HFFc6 (cell line): Measurements from ENCODE around the gene LIX1. TPM values are rescaled to one million over a fixed set of nuclear protein-coding genes. Genes with fewer than 3 reads are reported as not detected.

ENCODE experiments used
- DNase-seq: peaks from one replicate; pipeline ENCODE4 v3.0.0-alpha.2; 2018
- H3K27ac Mint-ChIP-seq: 2 replicates; pipeline ENCODE4 v1.8.0; 2020; ENCODE audit warnings: mild to moderate bottlenecking, mixed read lengths
- H3K27me3 Mint-ChIP-seq: 2 replicates; pipeline ENCODE4 v1.8.0; 2021; ENCODE audit warnings: mild to moderate bottlenecking, moderate library complexity, mixed read lengths; ENCODE audit not compliant: insufficient read depth
- H3K36me3 Mint-ChIP-seq: 2 replicates; pipeline ENCODE4 v1.8.0; 2021; ENCODE audit warnings: low read depth, mixed read lengths
- H3K4me1 Mint-ChIP-seq: 2 replicates; pipeline ENCODE4 v1.8.0; 2020; ENCODE audit warnings: low read depth, mixed read lengths
- H3K4me3 Mint-ChIP-seq: 2 replicates; pipeline ENCODE4 v1.8.0; 2020; ENCODE audit warnings: mild to moderate bottlenecking, moderate library complexity, mixed read lengths
- H3K9me3 Mint-ChIP-seq: 2 replicates; pipeline ENCODE4 v1.8.0; 2020; ENCODE audit warnings: mild to moderate bottlenecking, mixed read lengths
- CTCF ChIP-seq: fragments of 200-600 bp; sonication (generic); IDR thresholded peaks from 2 replicates; pipeline ENCODE4 v1.5.0; 2021; ENCODE audit warnings: antibody characterized with exemption, mild to moderate bottlenecking
- total RNA-seq, 6 experiments: library from RNA; stranded (reverse); fragmentation: NEBNext Ultra II Directional; extraction: Animal tissue kit (Norgen Biotek cat#: 25700); gene quantifications; 2 replicates in 1 of 6; 3 replicates in 5 of 6; pipeline ENCODE4 v1.2.3, GENCODE V29; 2021

LIX1 gene
- total RNA-seq, 6 experiments from 2014 or later: not detected

DNA sequence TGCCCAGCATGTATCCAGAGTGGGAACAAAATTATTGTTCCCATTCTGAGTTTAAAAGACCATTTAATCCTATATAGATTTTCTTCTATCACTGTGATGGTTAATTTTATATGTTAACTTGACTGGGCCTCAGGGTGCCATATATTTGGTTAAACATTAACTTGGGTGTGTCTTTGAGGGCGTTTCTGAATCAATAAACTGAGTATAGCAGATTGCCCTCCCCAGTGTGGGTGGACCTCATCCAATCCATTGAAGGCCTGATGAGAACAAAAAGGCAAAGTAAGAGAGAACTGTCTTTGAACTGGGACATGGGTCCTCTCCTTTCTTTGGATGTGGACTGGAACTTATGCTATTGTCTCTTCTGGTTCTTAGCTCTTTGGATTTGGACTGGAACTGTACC lies 23.3 kb upstream of the LIX1 start:
- Mint-ChIP-seq H3K4me1 (peaks cover 23% of the 10 kb centered on the region; the same call in 1 of the 2 replicates), H3K9me3 (no peaks in the 10 kb centered on the region), H3K27me3 (no peaks in the 10 kb centered on the region), H3K36me3 (peaks cover 5% of the 10 kb centered on the region; the same call in 1 of the 2 replicates), H3K27ac (peak overlapping the region; percentile 47), H3K4me3 (no peak overlapping the region)
- no peak for DNase-seq
- no peak for TF ChIP-seq CTCF

GRCh38 chr5:97164846-97165245 lies 22.4 kb upstream of the LIX1 start:
- Mint-ChIP-seq H3K9me3 (no peaks in the 10 kb centered on the region), H3K27me3 (no peaks in the 10 kb centered on the region), H3K27ac (peak overlapping the region; percentile 33; the same call in 1 of the 2 replicates), H3K4me1 (peaks cover 23% of the 10 kb centered on the region; the same call in 1 of the 2 replicates), H3K4me3 (no peak overlapping the region), H3K36me3 (peaks cover 8% of the 10 kb centered on the region)
- DNase-seq: peak; percentile 13
- TF ChIP-seq CTCF: no peak

DNA sequence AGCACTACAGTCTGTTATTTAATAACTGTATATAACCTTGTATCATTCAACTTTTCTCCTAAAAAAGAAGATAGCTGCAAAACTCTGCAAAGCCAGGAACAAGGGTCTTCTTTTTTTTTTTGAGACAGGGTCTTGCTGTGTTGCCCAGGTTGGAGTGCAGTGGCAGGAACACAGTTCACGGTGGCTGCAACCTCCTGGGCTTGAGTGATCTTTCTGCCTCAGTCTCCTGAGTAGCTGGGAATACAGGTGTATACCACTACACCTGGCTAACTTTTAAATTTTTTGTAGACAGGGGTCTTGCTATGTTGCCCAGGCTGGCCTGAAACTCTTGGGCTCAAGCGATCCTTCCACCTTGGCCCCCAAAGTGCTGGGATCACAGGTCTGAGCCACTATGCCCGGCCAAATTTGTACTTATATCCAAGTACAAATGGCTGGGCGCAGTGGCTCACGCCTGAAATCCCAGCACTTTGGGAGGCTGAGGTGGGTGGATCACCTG lies 21.4 kb upstream of the LIX1 start:
- Mint-ChIP-seq H3K36me3 (peaks cover 15% of the 10 kb centered on the region), H3K27ac (no peak overlapping the region), H3K9me3 (peaks cover 4% of the 10 kb centered on the region; the same call in 1 of the 2 replicates), H3K27me3 (no peaks in the 10 kb centered on the region), H3K4me3 (no peak overlapping the region), H3K4me1 (peaks cover 23% of the 10 kb centered on the region; the same call in 1 of the 2 replicates)
- DNase-seq: no peak
- TF ChIP-seq CTCF: no peak

GRCh38 chr5:97163360-97163764 lies 21.0 kb upstream of the LIX1 start:
- peaks cover 3% of the 10 kb centered on the region; the same call in 1 of the 2 replicates for H3K27me3 Mint-ChIP-seq
- H3K4me3 Mint-ChIP-seq: no peak overlapping the region
- H3K27ac Mint-ChIP-seq: no peak overlapping the region
- peaks cover 9% of the 10 kb centered on the region; the same call in 1 of the 2 replicates for H3K9me3 Mint-ChIP-seq
- TF ChIP-seq CTCF: peak; percentile 89
- H3K36me3 Mint-ChIP-seq: peaks cover 20% of the 10 kb centered on the region
- H3K4me1 Mint-ChIP-seq: peaks cover 23% of the 10 kb centered on the region; the same call in 1 of the 2 replicates
- peak; percentile 23 for DNase-seq

DNA sequence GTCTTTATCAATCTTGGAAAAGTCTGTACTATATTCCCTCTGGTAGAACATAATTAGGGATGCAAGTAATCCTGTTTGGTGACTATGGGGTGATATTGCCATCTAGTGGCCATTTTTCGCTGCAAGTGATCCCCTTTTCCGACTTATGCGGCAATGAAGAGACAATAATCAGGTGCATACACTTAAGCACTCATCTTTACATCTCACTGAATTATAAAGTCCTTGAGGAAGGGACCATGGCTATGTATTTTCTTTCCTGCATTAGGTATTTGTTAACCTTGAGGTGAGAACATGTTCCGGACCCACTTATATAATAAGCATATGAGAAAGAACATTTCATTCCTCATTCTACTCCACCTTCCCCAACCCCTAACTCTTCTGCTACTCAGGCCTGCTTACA lies 19.6 kb upstream of the LIX1 start:
- DNase-seq: peak; percentile 43
- Mint-ChIP-seq H3K9me3 (peaks cover 18% of the 10 kb centered on the region), H3K4me1 (peaks cover 18% of the 10 kb centered on the region; the same call in 1 of the 2 replicates), H3K27ac (no peak overlapping the region), H3K36me3 (peaks cover 29% of the 10 kb centered on the region), H3K4me3 (no peak overlapping the region), H3K27me3 (peaks cover 4% of the 10 kb centered on the region; the same call in 1 of the 2 replicates)
- peak; percentile 93 for TF ChIP-seq CTCF
